ENCODE measurements around the gene OLAH.

GRCh38 chr10:14995964-14996565 is 47.7 kb upstream of the OLAH start:
- TF ChIP-seq ZNF707 (tag by site-specific recombination; IDR thresholded peaks at IDR 0.05): no peak
- TF ChIP-seq CTCF (tag by site-specific recombination; IDR thresholded peaks at IDR 0.05): no peak
- no peak for TF ChIP-seq ZBTB1 (tag by site-specific recombination; IDR thresholded peaks at IDR 0.05)
- no peak for TF ChIP-seq KLF16 (tag by site-specific recombination; IDR thresholded peaks at IDR 0.05)
- no peak for TF ChIP-seq ZNF274 (IDR thresholded peaks at IDR 0.05; ENCODE audit: low read length)
- no peak for TF ChIP-seq ZNF274 (tag by site-specific recombination; IDR thresholded peaks at IDR 0.05; ENCODE audit: borderline replicate concordance)
- no peak for TF ChIP-seq GLIS2 (tag by site-specific recombination; IDR thresholded peaks at IDR 0.05)
- TF ChIP-seq YY1 (tag by site-specific recombination; IDR thresholded peaks at IDR 0.05): no peak
- TF ChIP-seq ZNF311 (tag by site-specific recombination; IDR thresholded peaks at IDR 0.05; ENCODE audit: borderline replicate concordance): no peak
- no peak for TF ChIP-seq KLF10 (tag by site-specific recombination; IDR thresholded peaks at IDR 0.05)
- TF ChIP-seq, protein P1, sequence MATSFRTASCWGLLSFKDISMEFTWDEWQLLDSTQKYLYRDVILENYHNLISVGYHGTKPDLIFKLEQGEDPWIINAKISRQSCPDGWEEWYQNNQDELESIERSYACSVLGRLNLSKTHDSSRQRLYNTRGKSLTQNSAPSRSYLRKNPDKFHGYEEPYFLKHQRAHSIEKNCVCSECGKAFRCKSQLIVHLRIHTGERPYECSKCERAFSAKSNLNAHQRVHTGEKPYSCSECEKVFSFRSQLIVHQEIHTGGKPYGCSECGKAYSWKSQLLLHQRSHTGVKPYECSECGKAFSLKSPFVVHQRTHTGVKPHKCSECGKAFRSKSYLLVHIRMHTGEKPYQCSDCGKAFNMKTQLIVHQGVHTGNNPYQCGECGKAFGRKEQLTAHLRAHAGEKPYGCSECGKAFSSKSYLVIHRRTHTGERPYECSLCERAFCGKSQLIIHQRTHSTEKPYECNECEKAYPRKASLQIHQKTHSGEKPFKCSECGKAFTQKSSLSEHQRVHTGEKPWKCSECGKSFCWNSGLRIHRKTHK (tag by site-specific recombination; IDR thresholded peaks at IDR 0.05): no peak
